ENCODE data around the gene C4orf50. TPM values are rescaled to one million over a fixed set of nuclear protein-coding genes. Genes with fewer than 3 reads are reported as not detected.

Gene C4orf50
- total and polyA plus RNA-seq, 2 experiments from 2014 or later = 0.06 to 0.31 TPM

GRCh38 chr4:5982156-5982973 lies 35.9 kb downstream of the C4orf50 start (continued):
- no peak for TF ChIP-seq REST (IDR thresholded peaks at IDR 0.05; ENCODE audit: unreplicated experiment)
- TF ChIP-seq, protein P1, sequence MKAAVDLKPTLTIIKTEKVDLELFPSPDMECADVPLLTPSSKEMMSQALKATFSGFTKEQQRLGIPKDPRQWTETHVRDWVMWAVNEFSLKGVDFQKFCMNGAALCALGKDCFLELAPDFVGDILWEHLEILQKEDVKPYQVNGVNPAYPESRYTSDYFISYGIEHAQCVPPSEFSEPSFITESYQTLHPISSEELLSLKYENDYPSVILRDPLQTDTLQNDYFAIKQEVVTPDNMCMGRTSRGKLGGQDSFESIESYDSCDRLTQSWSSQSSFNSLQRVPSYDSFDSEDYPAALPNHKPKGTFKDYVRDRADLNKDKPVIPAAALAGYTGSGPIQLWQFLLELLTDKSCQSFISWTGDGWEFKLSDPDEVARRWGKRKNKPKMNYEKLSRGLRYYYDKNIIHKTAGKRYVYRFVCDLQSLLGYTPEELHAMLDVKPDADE (IDR thresholded peaks at IDR 0.05) = no peak
- no peak for TF ChIP-seq JUNB (IDR thresholded peaks at IDR 0.05; ENCODE audit: unreplicated experiment)
- no peak for TF ChIP-seq ZNF331 (CRISPR knock-in tag; IDR thresholded peaks at IDR 0.05; ENCODE audit: low read depth)
- TF ChIP-seq STAT1 (IDR thresholded peaks at IDR 0.05; ENCODE audit: unreplicated experiment) = no peak
- TF ChIP-seq NANOG (IDR thresholded peaks at IDR 0.05; ENCODE audit: borderline replicate concordance) = no peak
- TF ChIP-seq CREB1 (CRISPR knock-in tag; IDR thresholded peaks at IDR 0.05; ENCODE audit: low read depth) = no peak

DNA sequence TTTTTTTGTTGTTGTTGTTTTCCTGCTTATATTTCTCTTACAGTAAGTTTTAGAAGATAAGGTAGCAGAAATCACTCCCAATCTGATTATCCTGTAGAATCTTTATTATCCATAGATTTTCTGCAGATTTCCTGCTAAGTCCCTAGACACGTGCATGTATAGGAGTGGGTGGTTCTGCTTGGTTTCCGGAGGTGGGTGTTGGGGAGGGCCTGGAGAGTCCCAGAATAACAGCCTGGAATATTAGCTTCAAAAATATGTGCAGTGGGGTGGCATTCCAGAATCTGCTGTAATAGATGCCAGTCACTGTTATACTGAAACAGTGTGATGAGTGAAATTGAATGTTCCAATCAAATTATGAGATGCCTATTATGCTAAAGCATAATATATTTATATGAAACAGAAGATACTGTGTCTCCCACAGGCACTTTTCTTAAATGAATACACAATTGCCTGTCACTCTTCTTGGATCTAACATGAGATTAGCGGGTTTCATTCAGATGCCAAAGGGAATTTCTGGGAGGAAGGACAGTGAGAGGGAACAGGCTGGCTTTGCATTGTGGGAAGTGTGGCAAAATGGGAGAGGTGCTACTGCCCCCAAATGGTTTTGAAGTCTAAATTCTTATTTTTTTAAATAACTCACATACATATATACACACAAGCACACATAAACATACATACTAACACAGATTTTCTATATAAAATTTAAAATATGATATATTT lies 37.6 kb downstream of the C4orf50 start:
- Histone ChIP-seq H3F3A (replicated peaks; ENCODE audit: low read depth) (no peaks in the 10 kb centered on the region), H3K36me3 (ENCODE audit: insufficient read depth) (no peaks in the 10 kb centered on the region), H3K9me2 (ENCODE audit: insufficient read depth) (no peaks in the 10 kb centered on the region), H3K27ac (ENCODE audit: low read depth) (no peak overlapping the region), H2AFZ (no peak overlapping the region), H3K4me3 (no peak overlapping the region), H3K79me2 (replicated peaks; ENCODE audit: insufficient read depth) (no peaks in the 10 kb centered on the region), H3K4me1 (ENCODE audit: insufficient read depth) (no peaks in the 10 kb centered on the region), H3K27me3 (ENCODE audit: insufficient read depth) (no peaks in the 10 kb centered on the region), H3K4me2 (no peak overlapping the region), H4K20me1 (replicated peaks; ENCODE audit: insufficient read depth) (no peaks in the 10 kb centered on the region)
- Mint-ChIP-seq H3K27me3 (ENCODE audit: insufficient read depth, low read depth, poor library complexity) (no peaks in the 10 kb centered on the region), H3K9me3 (peaks cover 29% of the 10 kb centered on the region), H3K4me1 (peaks cover 5% of the 10 kb centered on the region), H3K27ac (no peak overlapping the region), H3K4me3 (no peak overlapping the region), H3K36me3 (ENCODE audit: low read depth) (peaks cover 13% of the 10 kb centered on the region; the same call in 2 of the 3 replicates)
- TF ChIP-seq ZNF331 (CRISPR knock-in tag; IDR thresholded peaks at IDR 0.05; ENCODE audit: low read depth) = no peak
- TF ChIP-seq CTCF (conservative IDR thresholded peaks at IDR 0.05; ENCODE audit: low read depth in 2 of 2) = peak in 1 of 2 experiments; percentile 42; a peak in 2 of 4 replicates
- ATAC-seq (peak; percentile 20; the same call in 1 of the 3 replicates), DNase-seq (ENCODE audit: low spot score) (no peak)

All from GM23338 (cell line).